ENCODE data around the gene RAVER1.

GRCh38 chr19:10294368-10294697, 39.0 kb downstream of the RAVER1 start:
- TF ChIP-seq CTCF (IDR thresholded peaks at IDR 0.05 in 4 of 5, conservative IDR thresholded peaks at IDR 0.05 in 1 of 5) (no peak), POLR2A (IDR thresholded peaks at IDR 0.05) (no peak)

Data from gastrocnemius medialis (tissue), 4 donors.